GM12864 (cell line): ENCODE results near the gene GNAT3.

Experiments
- DNase-seq: peaks from one replicate; pipeline ENCODE4 v3.0.0-alpha.2; 2011; ENCODE audit warnings: low read depth
- H3K4me3 ChIP-seq: 2 replicates; pipeline ENCODE4 v1.5.1; 2011; ENCODE audit warnings: mild to moderate bottlenecking, low read depth, low read length, control low read depth
- TF ChIP-seq, protein P1 (sequence below): IDR thresholded peaks from 2 replicates; pipeline ENCODE4 v1.5.1; 2011; ENCODE audit warnings: low read depth, mild to moderate bottlenecking, moderate library complexity, low read length, control low read depth, inconsistent platforms; ENCODE audit errors: missing control alignments

Gene GNAT3

GRCh38 chr7:80481196-80481884 lies 30.5 kb downstream of the GNAT3 start:
- no peak for DNase-seq
- no peak overlapping the region for H3K4me3 ChIP-seq
- TF ChIP-seq, protein P1, sequence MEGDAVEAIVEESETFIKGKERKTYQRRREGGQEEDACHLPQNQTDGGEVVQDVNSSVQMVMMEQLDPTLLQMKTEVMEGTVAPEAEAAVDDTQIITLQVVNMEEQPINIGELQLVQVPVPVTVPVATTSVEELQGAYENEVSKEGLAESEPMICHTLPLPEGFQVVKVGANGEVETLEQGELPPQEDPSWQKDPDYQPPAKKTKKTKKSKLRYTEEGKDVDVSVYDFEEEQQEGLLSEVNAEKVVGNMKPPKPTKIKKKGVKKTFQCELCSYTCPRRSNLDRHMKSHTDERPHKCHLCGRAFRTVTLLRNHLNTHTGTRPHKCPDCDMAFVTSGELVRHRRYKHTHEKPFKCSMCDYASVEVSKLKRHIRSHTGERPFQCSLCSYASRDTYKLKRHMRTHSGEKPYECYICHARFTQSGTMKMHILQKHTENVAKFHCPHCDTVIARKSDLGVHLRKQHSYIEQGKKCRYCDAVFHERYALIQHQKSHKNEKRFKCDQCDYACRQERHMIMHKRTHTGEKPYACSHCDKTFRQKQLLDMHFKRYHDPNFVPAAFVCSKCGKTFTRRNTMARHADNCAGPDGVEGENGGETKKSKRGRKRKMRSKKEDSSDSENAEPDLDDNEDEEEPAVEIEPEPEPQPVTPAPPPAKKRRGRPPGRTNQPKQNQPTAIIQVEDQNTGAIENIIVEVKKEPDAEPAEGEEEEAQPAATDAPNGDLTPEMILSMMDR: no peak

GRCh38 chr7:80480566-80480965 lies 31.3 kb downstream of the GNAT3 start:
- no peak for DNase-seq
- H3K4me3 ChIP-seq: no peak overlapping the region
- TF ChIP-seq, protein P1: no peak

GRCh38 chr7:80478683-80479082 lies 33.2 kb downstream of the GNAT3 start:
- no peak overlapping the region for H3K4me3 ChIP-seq
- no peak for DNase-seq
- TF ChIP-seq, protein P1: no peak

DNA sequence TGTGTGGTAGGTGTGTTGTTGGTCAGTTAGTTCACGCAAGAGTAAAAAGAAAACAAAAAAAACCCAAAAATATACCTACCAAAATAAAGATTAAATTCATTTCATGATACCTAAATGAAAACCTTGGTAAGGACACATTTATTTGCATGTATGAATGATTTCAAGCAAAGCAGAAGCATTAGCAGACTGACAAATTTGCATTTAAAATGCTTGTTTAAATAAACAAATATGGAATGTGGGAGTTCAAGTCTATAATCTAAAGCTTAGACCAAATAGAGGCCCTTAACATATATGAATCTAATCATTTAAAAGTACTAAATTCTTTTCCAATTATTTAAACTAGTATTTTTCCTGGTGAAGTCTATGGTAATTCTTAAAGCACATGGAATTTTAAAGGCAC lies 35.8 kb downstream of the GNAT3 start:
- no peak overlapping the region for H3K4me3 ChIP-seq
- TF ChIP-seq, protein P1: no peak
- no peak for DNase-seq

GRCh38 chr7:80475383-80475782 lies 36.5 kb downstream of the GNAT3 start:
- no peak overlapping the region for H3K4me3 ChIP-seq
- DNase-seq: no peak
- TF ChIP-seq, protein P1: no peak

GRCh38 chr7:80473751-80474150 lies 38.1 kb downstream of the GNAT3 start:
- TF ChIP-seq, protein P1: no peak
- no peak overlapping the region for H3K4me3 ChIP-seq
- DNase-seq: no peak
